Liver (tissue), 9 donors: ENCODE results near the gene GLIS1. TPM values are rescaled to one million over a fixed set of nuclear protein-coding genes. Genes with fewer than 3 reads are reported as not detected.

Experiments
- DNase-seq: peaks from one replicate; pipeline ENCODE4 v3.0.0-alpha.2; 2017; ENCODE audit warnings: low spot score
- H3K27ac ChIP-seq, 2 donors: one replicate each; pipeline ENCODE4 v1.7.0; 2013; ENCODE audit warnings: inconsistent platforms in 2 of 2, low read length in 2 of 2, control low read depth in 1 of 2, low read depth in 1 of 2, mild to moderate bottlenecking in 1 of 2
- H3K27me3 ChIP-seq, 4 donors: one replicate each; pipeline versions ENCODE4 v1.6.1 to v1.7.0; 2013; ENCODE audit warnings: low read length in 3 of 4, inconsistent platforms in 1 of 4, mild to moderate bottlenecking in 1 of 4, moderate library complexity in 1 of 4; ENCODE audit not compliant: control insufficient read depth in 4 of 4, insufficient read depth in 4 of 4
- H3K36me3 ChIP-seq, 4 donors: one replicate each; pipeline versions ENCODE4 v1.6.1 to v1.7.0; 2013; ENCODE audit warnings: low read length in 3 of 4, mild to moderate bottlenecking in 3 of 4, low read depth in 1 of 4, moderate library complexity in 1 of 4; ENCODE audit not compliant: control insufficient read depth in 4 of 4, insufficient read depth in 3 of 4
- H3K4me1 ChIP-seq, 4 donors: one replicate each; pipeline versions ENCODE4 v1.6.1 to v1.7.0; 2013; ENCODE audit warnings: low read length in 3 of 4, mild to moderate bottlenecking in 3 of 4, moderate library complexity in 1 of 4; ENCODE audit not compliant: control insufficient read depth in 4 of 4, insufficient read depth in 4 of 4
- H3K4me3 ChIP-seq, 3 donors: one replicate each; pipeline versions ENCODE4 v1.6.1 to v1.7.0; 2013; ENCODE audit warnings: low read length in 3 of 3, control low read depth in 1 of 3, low read depth in 1 of 3, mild to moderate bottlenecking in 1 of 3
- H3K9ac ChIP-seq, 2 donors: one replicate each; pipeline ENCODE4 v1.7.0; 2013; ENCODE audit warnings: low read length in 2 of 2, mild to moderate bottlenecking in 2 of 2, moderate library complexity in 2 of 2, control low read depth in 1 of 2, low read depth in 1 of 2
- H3K9me3 ChIP-seq, 4 donors: one replicate each; pipeline versions ENCODE4 v1.6.1 to v1.7.0; 2013; ENCODE audit warnings: low read length in 3 of 4; ENCODE audit not compliant: control insufficient read depth in 4 of 4
- ATF3 ChIP-seq: IDR thresholded peaks from 2 replicates; pipeline ENCODE4 v1.6.1; 2016; ENCODE audit warnings: antibody characterized with exemption
- CTCF ChIP-seq: fragments of 150-350 bp; IDR thresholded peaks from 2 replicates; pipeline ENCODE4 v1.5.1; 2017; ENCODE audit warnings: improper control_type of control experiment, low read depth, low read length; ENCODE audit not compliant: missing input control
- EGR1 ChIP-seq, 2 donors: IDR thresholded peaks; 2 replicates each; pipeline ENCODE4 v1.6.1; 2016 to 2018; ENCODE audit warnings: antibody characterized with exemption in 2 of 2, low read depth in 2 of 2
- FOXA1 ChIP-seq: IDR thresholded peaks from 2 replicates; pipeline ENCODE4 v1.6.1; 2016; ENCODE audit warnings: antibody characterized with exemption
- FOXA2 ChIP-seq: IDR thresholded peaks from 2 replicates; pipeline ENCODE4 v1.6.1; 2016; ENCODE audit warnings: antibody characterized with exemption
- GABPA ChIP-seq, 2 donors: IDR thresholded peaks in 1 of 2; conservative IDR thresholded peaks in 1 of 2; 2 replicates each; pipeline ENCODE4 v1.6.1; 2016; ENCODE audit warnings: antibody characterized with exemption in 2 of 2, mild to moderate bottlenecking in 1 of 2, moderate library complexity in 1 of 2
- HNF4A ChIP-seq, 2 donors: conservative IDR thresholded peaks; 2 replicates each; pipeline ENCODE4 v1.6.1; 2016; ENCODE audit warnings: antibody characterized with exemption in 2 of 2, mild to moderate bottlenecking in 2 of 2
- HNF4G ChIP-seq: IDR thresholded peaks from 2 replicates; pipeline ENCODE4 v1.6.1; 2016; ENCODE audit warnings: antibody characterized with exemption
- JUND ChIP-seq, 2 donors: IDR thresholded peaks; 2 replicates each; pipeline ENCODE4 v1.6.1; 2016; ENCODE audit warnings: antibody characterized with exemption in 2 of 2
- NR2F2 ChIP-seq: IDR thresholded peaks from 2 replicates; pipeline ENCODE4 v1.6.1; 2016; ENCODE audit warnings: antibody characterized with exemption
- RAD21 ChIP-seq, 2 donors: IDR thresholded peaks; 2 replicates each; pipeline ENCODE4 v1.6.1; 2016; ENCODE audit warnings: antibody characterized with exemption in 2 of 2, mild to moderate bottlenecking in 2 of 2
- RXRA ChIP-seq, 2 donors: IDR thresholded peaks; 2 replicates each; pipeline ENCODE4 v1.6.1; 2017 to 2018; ENCODE audit warnings: antibody characterized with exemption in 2 of 2, mild to moderate bottlenecking in 1 of 2
- SP1 ChIP-seq: IDR thresholded peaks from 2 replicates; pipeline ENCODE4 v1.6.1; 2018; ENCODE audit warnings: antibody characterized with exemption, mild to moderate bottlenecking
- TAF1 ChIP-seq: conservative IDR thresholded peaks from 2 replicates; pipeline ENCODE4 v1.6.1; 2016; ENCODE audit warnings: antibody characterized with exemption, mild to moderate bottlenecking
- YY1 ChIP-seq: IDR thresholded peaks from 2 replicates; pipeline ENCODE4 v1.6.1; 2016; ENCODE audit warnings: antibody characterized with exemption, mild to moderate bottlenecking
- ZBTB33 ChIP-seq: IDR thresholded peaks from 2 replicates; pipeline ENCODE4 v1.6.1; 2016; ENCODE audit warnings: antibody characterized with exemption
- WGBS: extraction: QIAGEN DNeasy Blood & Tissue Kit; methylation state at CpG from one replicate; pipeline ENCODE4 v1.1.7; 2013; 5-methylcytosine and 5-hydroxymethylcytosine counted together
- polyA plus RNA-seq, 2 donors: library from polyadenylated mRNA; stranded (reverse) in 1 of 2; unstranded in 1 of 2; fragments of 200-250 nt in 1 of 2; fragments of >200 nt in 1 of 2; fragmentation: Nextera tagmentation in 1 of 2; extraction: Ambion mirVana in 1 of 2; gene quantifications; one replicate each; pipeline versions ENCODE4 v1.2.1 to v1.2.3, GENCODE V29; 2013 to 2015
- total RNA-seq, 2 donors: library from RNA; depleted of rRNA; stranded (reverse); fragments of >200 nt; gene quantifications; one replicate each; pipeline ENCODE4 v1.2.3, GENCODE V29; 2014
- TF ChIP-seq, protein P1 (sequence below): IDR thresholded peaks from 2 replicates; pipeline ENCODE4 v1.6.1; 2016; ENCODE audit warnings: antibody characterized with exemption
- TF ChIP-seq, protein P2 (sequence below): IDR thresholded peaks from 2 replicates; pipeline ENCODE4 v1.6.1; 2016; ENCODE audit warnings: antibody characterized with exemption, mild to moderate bottlenecking
- donor health status: healthy.
- donor health status: healthy.
- donor health status: healthy.
- donor health status: healthy.
- donor health status: healthy.

GLIS1 gene
- total and polyA plus RNA-seq, 4 donors = under 0.01 to 0.05 TPM; not detected in 2

DNA sequence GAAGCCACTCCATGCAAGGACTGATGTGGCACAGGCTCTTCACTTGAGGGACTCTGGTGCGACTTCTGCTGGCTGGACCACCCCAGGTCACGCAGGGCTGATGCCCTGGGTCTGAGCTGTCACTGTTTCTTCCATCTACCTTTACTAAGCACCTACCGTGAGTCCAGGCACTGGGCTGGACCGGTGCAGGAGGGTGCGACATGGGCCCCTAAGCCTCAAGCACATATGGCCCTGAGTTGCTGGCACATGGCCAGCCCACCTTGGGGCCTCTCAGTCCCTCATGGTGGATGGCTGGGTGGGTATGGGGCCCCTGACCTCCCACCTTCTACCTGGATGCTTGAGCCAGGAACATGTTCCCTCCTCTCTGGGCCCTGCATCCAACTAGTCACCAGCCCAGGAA is 203.7 kb downstream of the GLIS1 start:
- no peaks in the 10 kb centered on the region for H3K36me3 ChIP-seq
- H3K9ac ChIP-seq = no peak overlapping the region
- no peak overlapping the region for H3K27ac ChIP-seq
- no peaks in the 10 kb centered on the region for H3K4me1 ChIP-seq
- no peaks in the 10 kb centered on the region for H3K9me3 ChIP-seq
- no peak for DNase-seq
- no peak overlapping the region for H3K4me3 ChIP-seq
- H3K27me3 ChIP-seq = no peaks in the 10 kb centered on the region
- WGBS = 91% methylated on average over 5 of the region's 5 CpGs
- no peak for TF ChIP-seq RXRA (IDR thresholded peaks at IDR 0.05)

GRCh38 chr1:53532912-53533311 is 206.1 kb downstream of the GLIS1 start:
- no peak for DNase-seq
- no peaks in the 10 kb centered on the region for H3K9me3 ChIP-seq
- H3K4me3 ChIP-seq = no peak overlapping the region
- TF ChIP-seq TAF1 (no peak), GABPA (IDR thresholded peaks at IDR 0.05 in 1 of 2, conservative IDR thresholded peaks at IDR 0.05 in 1 of 2) (no peak), FOXA1 (no peak), YY1 (no peak), HNF4G (no peak), RXRA (IDR thresholded peaks at IDR 0.05) (no peak), EGR1 (IDR thresholded peaks at IDR 0.05; ENCODE audit: low read depth in 2 of 2) (no peak), ATF3 (no peak), HNF4A (conservative IDR thresholded peaks at IDR 0.05) (no peak), JUND (IDR thresholded peaks at IDR 0.05) (no peak), RAD21 (IDR thresholded peaks at IDR 0.05) (no peak), CTCF (no peak), NR2F2 (no peak), SP1 (no peak), ZBTB33 (no peak), FOXA2 (no peak)
- TF ChIP-seq, protein P1, sequence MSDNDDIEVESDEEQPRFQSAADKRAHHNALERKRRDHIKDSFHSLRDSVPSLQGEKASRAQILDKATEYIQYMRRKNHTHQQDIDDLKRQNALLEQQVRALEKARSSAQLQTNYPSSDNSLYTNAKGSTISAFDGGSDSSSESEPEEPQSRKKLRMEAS = no peak
- TF ChIP-seq, protein P2, sequence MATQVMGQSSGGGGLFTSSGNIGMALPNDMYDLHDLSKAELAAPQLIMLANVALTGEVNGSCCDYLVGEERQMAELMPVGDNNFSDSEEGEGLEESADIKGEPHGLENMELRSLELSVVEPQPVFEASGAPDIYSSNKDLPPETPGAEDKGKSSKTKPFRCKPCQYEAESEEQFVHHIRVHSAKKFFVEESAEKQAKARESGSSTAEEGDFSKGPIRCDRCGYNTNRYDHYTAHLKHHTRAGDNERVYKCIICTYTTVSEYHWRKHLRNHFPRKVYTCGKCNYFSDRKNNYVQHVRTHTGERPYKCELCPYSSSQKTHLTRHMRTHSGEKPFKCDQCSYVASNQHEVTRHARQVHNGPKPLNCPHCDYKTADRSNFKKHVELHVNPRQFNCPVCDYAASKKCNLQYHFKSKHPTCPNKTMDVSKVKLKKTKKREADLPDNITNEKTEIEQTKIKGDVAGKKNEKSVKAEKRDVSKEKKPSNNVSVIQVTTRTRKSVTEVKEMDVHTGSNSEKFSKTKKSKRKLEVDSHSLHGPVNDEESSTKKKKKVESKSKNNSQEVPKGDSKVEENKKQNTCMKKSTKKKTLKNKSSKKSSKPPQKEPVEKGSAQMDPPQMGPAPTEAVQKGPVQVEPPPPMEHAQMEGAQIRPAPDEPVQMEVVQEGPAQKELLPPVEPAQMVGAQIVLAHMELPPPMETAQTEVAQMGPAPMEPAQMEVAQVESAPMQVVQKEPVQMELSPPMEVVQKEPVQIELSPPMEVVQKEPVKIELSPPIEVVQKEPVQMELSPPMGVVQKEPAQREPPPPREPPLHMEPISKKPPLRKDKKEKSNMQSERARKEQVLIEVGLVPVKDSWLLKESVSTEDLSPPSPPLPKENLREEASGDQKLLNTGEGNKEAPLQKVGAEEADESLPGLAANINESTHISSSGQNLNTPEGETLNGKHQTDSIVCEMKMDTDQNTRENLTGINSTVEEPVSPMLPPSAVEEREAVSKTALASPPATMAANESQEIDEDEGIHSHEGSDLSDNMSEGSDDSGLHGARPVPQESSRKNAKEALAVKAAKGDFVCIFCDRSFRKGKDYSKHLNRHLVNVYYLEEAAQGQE = no peak
- no peak overlapping the region for H3K27ac ChIP-seq
- H3K27me3 ChIP-seq = no peaks in the 10 kb centered on the region
- WGBS = 82% methylated on average over 4 of the region's 4 CpGs
- H3K4me1 ChIP-seq = no peaks in the 10 kb centered on the region
- no peaks in the 10 kb centered on the region for H3K36me3 ChIP-seq
- no peak overlapping the region for H3K9ac ChIP-seq
